HG03354 (cell line): ENCODE results near the gene RAPGEF5.

ENCODE experiments used
- ATAC-seq: cut with Tn5 transposase; IDR thresholded peaks from one replicate; pipeline ENCODE4 v1.9.1; 2021; ENCODE audit warnings: mild to moderate bottlenecking; ENCODE audit not compliant: unreplicated experiment, poor library complexity, severe bottlenecking

RAPGEF5 gene

GRCh38 chr7:22320416-22320815, 36.5 kb downstream of the RAPGEF5 start:
- ATAC-seq, result no peak

GRCh38 chr7:22319424-22320403, 37.2 kb downstream of the RAPGEF5 start:
- ATAC-seq, result no peak

DNA sequence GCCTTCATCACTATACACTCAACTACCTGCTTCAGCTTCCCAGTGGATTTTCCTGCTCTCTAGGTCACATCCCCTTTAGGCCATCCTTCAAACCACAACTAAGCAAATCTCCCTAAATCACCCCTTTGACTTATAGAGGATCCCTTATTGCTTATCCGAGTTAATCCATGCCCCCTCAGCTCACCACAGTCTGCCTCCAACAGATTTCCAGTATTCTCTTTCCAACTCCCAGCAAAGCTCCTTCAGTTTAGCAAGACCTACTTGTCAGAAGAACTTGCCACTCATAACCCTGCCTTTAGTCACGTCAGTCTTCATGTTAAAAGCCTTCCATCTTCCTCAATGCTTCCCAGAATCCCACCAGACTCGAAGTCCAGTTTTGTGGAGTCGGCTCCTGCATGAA, 38.6 kb downstream of the RAPGEF5 start:
- ATAC-seq, result no peak

DNA sequence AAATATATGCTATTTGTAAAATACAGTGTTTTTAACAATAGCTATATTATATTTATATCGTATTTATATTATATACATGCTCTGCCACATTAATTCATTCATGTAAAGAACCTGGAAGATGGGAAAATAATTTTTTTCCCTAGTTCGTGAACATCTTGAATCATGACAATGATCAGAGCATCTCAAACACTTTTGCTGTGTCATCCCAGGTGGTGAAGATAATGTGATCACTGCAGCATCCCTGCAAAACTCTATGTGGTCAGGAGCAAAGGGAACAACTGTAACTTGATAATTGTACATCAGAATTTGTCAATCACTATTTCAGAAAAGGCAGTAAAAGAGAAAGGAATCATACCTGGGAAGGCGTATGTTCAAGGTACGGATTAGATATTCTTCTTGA, 39.3 kb downstream of the RAPGEF5 start:
- no peak for ATAC-seq

DNA sequence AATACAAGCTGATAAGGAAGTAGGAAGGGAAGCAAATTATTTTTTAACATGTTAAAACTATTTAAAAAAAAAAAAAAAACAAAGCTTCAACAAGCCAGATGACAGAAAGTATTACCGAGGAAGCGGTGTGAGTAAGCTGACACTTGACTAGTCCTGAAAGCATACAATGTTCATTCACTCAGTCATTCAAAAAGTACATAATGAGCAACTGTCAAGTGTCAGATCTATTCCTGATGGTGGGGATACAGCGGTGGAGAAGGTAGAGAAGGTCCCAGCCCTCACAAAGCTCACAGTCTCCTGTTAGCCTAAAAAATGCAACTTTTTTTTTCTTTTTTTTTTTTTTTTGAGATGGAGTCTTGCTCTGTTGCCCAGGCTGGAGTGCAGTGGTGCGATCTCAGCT, 40.0 kb downstream of the RAPGEF5 start:
- ATAC-seq, result no peak

DNA sequence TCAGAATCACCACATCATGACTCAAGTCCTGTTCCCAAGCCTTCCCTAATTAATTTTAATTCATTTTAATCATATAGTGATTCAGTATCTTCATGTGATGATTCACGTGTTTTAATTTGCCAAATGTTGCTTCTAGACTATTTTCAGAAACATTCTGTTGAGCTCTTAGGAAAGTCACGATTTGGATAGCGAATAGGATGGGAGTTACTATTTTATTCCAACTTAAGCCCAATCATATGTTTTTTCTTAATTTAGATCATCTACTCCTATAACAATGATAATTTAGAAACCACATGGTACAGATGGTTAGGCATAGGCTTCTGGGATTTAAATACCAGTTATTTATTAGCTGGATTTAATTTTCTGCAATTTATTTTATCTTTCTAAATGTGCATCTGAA, 49.1 kb downstream of the RAPGEF5 start:
- ATAC-seq, result no peak

DNA sequence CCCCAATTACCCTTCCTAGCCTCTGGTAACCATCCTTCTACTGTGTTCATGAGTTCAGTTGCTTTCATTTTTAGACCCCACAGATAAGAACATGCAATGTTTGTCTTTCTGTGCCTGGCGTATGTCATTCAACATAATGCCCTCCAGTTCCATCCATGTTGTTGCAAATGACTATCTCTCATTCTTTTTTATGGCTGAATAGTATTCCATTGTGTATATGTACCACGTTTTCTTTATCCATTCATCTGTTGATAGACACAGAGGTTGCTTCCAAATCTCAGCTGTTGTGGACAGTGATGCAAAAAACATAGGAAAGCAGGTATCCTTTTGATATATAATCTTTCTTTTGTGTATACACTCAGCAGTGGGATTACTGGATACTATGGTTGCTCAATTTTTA, 51.2 kb downstream of the RAPGEF5 start:
- no peak for ATAC-seq

DNA sequence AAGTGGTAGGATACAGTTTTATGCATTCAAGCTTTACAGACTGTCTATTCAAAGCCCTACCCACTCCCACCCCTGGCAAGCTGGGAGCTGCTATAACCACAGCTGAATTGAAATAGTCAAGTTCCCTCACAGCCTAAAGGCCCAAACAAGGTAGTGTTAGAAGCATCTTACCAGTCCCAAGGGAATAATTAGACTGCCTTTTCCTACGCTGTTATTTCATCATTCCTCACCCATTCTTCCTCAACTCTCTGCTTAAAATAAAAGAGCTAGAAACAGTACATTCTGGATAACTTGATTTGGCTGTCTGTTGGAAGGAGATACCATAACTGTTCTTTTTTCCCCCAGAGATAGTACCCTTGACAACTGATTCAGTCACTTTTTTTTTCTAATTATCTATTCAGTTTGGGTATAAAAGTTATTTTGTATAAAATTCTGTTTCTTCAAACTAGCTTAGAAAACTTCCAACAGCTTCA, 54.0 kb downstream of the RAPGEF5 start:
- ATAC-seq, result no peak

GRCh38 chr7:22302193-22302592, 54.8 kb downstream of the RAPGEF5 start:
- ATAC-seq, result no peak

DNA sequence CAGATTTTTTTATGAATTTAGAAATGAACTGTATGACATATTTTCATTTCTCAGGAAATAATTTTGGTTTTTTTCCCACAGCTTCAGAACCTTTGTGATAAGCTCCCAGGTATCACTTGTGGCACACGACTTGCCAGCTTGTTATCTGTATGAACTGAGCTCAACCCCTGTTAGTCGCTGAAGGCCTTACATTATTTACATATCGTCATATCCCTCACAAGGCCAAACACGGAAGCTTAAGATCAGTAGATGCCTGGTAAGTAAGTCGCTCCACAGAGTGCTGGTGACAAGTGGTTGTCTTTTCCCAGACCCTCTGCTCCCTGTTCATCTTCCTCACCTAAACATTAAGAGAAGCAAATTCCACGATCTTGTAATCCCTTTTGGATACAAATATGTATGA, 55.2 kb downstream of the RAPGEF5 start:
- no peak for ATAC-seq

DNA sequence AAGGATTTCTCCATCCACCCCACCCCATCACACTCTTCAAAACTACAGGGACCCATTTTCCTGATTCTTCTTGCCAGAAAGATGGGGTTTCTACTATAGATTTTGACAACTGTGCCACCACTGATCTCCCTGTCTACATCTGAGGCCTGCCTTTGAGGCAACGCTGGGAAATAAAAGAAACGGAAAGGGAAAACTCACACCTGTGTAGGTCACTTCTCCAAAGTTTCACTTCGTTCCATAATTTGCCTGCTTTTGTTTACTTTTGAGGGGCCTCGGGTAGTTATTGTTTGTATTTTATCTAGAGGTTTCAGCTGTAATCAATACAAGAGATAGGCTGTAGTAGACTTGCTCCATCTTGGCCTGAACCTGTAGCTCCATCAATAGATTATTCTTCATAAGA, 56.1 kb downstream of the RAPGEF5 start:
- no peak for ATAC-seq

- no peak for ATAC-seq
These were observed 60.0 kb downstream of the RAPGEF5 start for GRCh38 chr7:22296916-22297315.

DNA sequence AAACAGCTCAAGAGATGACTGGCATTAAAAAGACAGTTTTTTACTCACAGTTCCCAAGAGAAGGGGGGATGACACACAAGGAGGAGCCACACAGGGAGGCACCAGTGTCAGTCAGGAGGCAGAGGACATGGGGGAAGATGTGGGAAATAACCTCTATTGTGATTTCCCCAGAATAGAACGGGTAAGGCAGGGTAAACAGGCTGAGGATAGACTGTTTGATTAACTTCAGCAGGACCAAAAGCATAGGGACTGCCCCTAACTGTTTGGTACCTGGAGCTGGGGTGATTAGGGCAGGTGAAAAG, 60.7 kb downstream of the RAPGEF5 start:
- ATAC-seq, result no peak

DNA sequence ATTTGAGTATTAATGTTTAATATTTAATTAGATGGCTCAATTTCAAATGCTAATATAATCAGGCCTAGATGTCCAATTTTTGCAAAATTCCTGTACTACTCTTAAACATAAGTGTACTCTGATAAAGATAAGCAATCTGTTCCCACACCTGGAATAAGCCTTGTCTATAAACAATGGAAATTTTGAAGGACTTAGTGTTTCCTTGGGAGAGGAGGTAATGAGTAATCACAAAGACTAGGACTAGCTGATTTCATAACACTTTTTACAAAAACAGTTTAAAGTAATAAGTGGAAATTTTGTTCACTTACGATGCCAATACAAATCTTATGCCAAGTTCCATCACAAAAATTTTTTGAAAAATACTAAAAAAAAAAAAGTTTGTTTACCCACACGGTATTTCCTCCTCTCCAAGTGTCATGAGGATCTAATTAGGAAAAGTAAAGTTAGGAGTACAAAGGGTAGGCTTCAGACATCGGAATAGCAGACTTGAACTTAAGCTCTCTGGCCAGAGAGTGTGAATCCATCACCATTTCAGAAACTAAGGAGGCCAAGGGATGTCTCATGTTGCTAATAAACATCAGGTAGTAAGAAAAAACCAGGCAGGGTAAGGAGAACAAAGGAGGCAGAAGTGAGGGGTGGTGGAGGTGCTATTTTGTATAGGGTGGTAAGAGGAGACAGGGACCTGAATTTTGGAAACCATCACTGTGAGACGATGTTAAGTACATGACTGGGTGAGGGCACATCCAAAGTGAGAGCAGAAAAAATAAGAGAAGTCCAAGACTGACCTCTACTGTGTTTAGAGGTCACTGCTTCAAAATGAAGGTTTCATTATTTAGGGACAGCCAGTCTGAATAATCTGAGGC, 61.3 kb downstream of the RAPGEF5 start:
- no peak for ATAC-seq

GRCh38 chr7:22292531-22292930, 64.4 kb downstream of the RAPGEF5 start:
- no peak for ATAC-seq

DNA sequence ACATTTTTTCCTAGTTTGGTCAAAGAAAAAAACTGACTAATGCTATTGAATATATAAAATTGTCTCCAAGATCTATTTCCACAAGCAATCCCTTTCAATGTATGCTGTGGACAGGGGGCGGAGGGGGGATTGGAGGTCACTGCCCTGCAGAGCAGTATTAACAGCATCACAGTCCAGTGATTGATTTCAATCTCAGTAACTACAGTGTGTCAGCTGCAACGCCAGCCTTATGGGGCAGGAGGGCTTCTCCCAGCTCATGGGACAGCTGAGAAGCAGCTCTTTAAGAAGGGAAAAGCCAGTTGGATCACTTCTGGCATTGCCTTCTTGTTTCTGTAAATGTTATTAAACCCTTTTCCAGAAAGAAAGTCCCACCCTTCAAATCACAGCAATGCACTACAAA, 65.0 kb downstream of the RAPGEF5 start:
- ATAC-seq, result no peak

DNA sequence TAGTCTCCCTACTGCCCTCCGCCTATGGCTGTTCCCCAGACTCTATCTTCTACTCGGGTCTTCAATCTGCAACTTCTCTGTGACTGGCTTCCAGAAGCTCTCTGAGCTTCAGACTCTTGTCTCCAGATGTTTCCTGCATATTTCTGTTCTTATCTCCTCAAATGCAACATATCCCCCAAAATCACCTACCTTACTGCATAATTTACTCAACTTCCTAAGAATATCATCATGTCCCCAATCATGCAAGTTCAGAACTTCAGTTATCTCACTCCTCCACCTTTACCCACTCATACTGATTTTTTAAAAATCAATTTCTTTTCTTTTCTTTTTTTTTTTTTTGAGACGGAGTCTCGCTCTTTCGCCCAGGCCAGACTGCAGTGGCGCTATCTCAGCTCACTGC, 68.8 kb downstream of the RAPGEF5 start:
- no peak for ATAC-seq

- no peak for ATAC-seq
These were observed 69.5 kb downstream of the RAPGEF5 start for GRCh38 chr7:22287412-22287811.

GRCh38 chr7:22286436-22286835, 70.5 kb downstream of the RAPGEF5 start:
- no peak for ATAC-seq

DNA sequence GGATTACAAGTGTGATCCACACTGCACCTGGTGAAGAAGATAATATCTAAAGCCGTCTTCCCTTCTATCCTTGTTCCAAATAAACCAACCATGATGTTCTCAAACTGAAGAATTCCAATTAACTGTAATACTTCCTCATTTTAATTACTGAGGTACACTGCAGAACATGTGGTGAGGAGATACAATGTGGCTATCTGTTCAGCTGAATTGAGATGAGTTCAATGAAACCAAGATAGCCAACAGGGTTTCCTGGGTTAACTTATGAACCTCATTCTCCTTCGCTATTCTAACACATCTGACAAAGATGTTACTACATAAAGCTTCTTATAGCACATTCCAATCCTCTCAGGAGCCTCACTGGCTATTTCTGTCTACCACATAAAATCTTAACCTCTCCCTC, 75.5 kb downstream of the RAPGEF5 start:
- no peak for ATAC-seq

DNA sequence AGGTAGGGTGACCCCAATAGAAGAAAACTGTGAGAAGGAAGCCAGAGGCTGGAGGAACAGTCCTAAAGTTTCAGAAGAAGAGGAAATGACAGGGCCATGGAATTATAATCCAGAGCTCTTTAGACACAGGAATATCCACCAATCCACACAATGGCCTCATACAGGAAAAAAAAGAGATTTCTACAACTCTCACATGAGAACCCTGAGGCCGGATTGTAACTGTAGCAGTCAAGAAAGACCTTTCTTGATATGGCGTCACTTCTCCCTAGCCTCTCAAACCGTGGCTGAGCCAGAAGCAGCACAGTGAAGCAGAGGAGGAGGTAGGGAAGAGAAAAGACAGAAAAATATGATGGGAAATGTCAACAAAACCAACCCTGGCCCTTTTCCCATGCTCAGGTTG, 76.9 kb downstream of the RAPGEF5 start:
- ATAC-seq, result no peak
